HG03064 (cell line): ENCODE data around the gene PRKCH.
A peak's percentile ranks its signal among the peaks of the same experiment; 100 is the strongest.
"Not testable (repeated sequence)": the region's sequence is repeated elsewhere in the genome, so short reads cannot be mapped to it uniquely, and the experiment has no call there.

Source experiments
- ATAC-seq: cut with Tn5 transposase; IDR thresholded peaks from one replicate; pipeline ENCODE4 v1.9.1; 2021; ENCODE audit warnings: low read depth; ENCODE audit not compliant: unreplicated experiment

The PRKCH gene

DNA sequence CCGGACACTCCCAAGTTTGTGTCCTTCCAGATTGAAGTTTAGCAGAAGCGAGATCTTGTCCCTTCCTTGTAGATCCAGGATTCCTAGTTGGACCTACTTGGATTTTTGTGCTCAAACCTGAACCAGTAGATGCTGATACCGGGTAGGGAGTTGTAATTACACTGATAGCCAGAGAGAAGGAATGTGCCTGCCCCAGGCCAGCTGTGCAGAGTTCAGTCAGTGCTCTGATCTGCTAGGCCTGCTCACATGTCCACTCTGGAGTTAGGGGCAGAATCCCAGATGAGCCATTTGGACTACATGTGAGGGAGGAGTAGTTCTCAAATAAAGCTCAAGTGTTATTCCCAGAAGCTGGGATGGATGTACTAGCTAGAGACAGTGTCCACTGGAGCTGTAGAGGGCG lies 65.7 kb downstream of the PRKCH start:
- ATAC-seq = no peak

- ATAC-seq = peak; percentile 61
Measured at GRCh38 chr14:61388173-61388975, 67.0 kb downstream of the PRKCH start.

- no peak for ATAC-seq
Measured at GRCh38 chr14:61388976-61389576, 67.7 kb downstream of the PRKCH start.

GRCh38 chr14:61391119-61391518 lies 69.7 kb downstream of the PRKCH start:
- ATAC-seq = no peak

DNA sequence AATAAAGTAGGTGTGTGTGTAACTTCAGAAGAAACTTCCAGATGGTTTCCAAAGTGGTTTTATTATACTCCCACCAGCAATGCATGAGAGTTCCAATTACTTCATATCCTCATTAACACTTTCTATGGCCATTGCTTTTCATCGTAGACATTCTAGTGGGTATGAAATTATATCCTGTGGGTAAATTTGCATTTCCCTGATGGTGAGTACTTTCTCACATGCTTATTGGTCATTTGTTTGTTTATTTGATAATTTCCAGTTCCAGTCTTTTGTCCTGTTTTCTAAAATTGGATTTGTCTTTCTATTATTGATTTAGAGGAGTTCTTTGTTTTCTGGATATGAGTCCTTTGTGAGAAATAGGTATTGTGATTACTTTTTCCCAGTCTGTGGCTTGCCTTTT lies 70.9 kb downstream of the PRKCH start:
- ATAC-seq = no peak

DNA sequence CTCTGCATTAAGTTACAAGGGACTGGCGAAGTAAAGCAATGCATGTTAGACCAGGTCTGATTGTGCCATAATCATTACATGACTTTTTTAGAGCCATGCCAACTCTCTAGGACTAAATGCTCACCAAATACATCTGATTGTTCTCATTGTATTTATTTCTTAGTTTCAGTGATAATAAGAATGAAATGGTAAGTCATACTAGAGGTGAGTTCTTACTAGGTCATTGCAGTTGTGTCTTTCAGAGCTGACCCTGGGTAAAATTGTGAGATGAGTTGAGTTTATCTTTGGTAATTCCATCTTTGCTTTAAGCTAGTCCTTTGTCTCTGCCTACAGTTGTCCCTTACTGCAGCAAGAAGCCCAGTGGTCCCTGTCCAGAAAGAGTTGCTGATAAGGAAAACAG lies 73.2 kb downstream of the PRKCH start:
- ATAC-seq = no peak

- no peak for ATAC-seq
Measured at GRCh38 chr14:61395115-61395725, 73.8 kb downstream of the PRKCH start.

GRCh38 chr14:61396279-61396678 lies 74.9 kb downstream of the PRKCH start:
- no peak for ATAC-seq

DNA sequence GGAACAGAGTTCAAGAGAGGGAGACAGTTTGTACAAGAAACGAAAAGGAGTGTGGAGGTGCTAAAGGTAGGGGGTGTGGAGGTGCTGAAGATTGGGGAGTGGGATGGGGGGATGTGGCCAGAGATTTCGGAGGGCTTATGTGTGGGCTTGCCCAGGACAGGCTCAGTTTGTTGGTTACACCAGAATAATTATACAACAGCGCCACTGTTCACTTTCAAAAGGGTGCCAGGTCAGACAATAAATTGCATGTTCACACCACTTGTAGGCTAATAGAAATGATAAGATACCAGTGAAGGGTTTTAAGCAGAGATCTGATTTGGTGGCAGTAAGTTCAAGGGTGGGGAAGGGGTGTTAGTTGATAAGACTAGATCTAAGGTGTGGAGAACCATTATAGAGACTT lies 75.3 kb downstream of the PRKCH start:
- no peak for ATAC-seq

GRCh38 chr14:61397615-61398014 lies 76.2 kb downstream of the PRKCH start:
- ATAC-seq = no peak

DNA sequence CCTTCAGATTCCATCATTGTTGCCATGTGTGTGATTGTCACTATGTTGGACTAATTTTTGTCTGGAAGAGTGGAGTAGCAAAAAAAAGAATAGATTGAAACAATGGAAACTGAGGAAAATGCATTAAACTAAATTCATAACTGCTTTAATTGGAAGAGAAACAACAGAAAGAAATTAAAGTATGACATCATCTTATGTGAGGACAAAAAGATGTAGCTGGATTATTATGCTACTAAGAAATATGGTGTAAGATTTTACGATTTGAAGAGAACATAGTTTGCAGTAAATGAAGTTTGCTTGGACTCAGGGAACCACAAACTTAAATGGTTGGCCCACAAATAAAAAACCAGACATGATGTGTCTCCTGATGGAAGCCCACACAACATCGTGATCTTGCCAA lies 76.8 kb downstream of the PRKCH start:
- ATAC-seq = no peak

DNA sequence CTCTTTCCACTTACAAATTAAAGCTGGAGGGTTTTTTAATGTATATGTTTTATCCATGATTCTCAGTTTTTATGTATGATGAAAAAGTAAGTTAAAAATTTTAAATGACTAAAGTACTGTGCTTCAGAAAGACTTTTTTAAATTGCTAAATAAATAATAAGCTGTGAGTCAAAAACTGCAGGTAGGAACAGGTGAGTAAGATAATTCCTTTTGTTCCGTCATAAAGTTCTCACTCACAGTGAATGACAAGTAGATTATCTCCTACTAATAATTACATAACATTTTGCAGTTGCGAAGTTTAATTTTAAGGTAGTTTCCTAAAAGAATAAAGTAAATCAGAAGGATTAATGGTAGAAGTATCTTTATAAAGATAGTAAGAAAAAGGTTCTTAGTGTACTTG lies 78.0 kb downstream of the PRKCH start:
- no peak for ATAC-seq

GRCh38 chr14:61401461-61401860 lies 80.1 kb downstream of the PRKCH start:
- no peak for ATAC-seq

DNA sequence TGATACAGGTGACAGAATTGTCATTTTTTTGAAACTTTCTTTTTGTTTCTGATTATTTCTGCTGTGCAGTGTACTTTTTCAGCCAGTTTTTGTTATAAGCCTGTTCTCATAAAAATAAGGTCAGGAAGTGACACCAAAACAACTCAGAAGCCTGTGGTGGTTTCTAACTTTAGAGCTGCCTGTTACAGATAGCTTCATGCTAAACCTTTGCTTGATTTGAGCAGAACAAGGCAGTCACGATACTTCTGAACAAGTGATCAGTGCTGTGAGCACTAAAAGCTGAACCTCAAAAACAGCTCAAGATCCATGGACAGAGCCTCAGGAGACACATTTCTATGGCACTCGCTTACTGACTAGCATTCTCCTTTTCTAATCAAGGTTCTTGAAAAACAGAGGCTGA lies 82.0 kb downstream of the PRKCH start:
- ATAC-seq = peak; percentile 78

DNA sequence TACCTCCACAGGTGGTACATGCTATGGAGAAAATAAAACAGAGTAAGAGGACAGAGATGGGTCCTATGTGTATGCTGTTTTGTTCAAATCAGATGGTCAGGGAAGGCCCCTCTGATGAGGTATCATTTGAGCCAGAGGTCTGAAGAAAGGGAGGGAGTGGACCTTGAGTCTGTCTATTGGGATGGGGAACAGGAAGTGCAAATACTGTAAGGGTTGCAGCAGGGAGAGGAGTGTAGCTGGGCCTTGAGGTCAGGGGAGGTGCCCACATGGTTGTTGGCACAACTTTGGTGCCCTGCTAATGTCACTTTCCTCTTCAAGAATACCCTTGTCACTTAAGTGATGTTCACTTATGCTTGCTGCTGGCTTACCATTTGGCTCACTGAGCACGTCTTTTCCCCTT lies 83.3 kb downstream of the PRKCH start:
- ATAC-seq = no peak

DNA sequence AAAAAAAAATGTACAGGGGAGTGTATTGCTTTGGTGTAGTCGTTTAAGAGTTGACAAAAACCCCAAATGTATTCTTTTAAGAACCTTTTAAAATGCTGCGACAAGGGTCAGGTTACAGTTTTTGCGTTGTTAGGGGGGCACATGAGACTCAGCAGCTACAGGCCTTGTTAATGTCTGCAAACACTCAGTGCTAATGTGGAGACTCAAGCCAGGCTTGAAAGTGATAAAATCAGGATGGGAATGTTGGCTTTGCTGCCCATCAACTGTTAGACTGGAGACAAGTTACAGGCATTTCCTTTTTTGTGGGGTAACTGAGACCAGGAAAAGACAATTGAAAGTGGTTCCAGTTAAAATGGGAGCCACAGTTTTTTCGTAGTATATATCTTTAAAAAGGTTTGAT lies 84.8 kb downstream of the PRKCH start:
- ATAC-seq = no peak

DNA sequence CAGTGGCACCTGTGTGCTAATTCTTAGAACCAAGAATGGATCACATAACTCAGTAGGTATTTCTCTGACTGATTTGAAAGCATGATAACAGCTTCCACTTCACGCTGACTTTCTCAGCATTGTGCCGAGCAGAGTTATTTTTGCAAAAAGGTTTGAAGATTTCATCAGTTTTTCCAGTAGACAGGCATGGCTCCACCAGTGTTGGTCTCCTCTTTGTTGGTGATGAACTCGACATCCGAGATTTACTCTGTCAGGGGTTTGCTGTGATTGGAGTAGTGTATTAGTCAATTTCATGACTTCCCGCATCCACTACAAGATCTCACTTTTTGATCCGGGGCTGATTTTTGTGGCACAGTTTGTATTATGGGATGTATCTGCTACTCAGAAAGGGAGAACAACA lies 85.3 kb downstream of the PRKCH start:
- no peak for ATAC-seq

DNA sequence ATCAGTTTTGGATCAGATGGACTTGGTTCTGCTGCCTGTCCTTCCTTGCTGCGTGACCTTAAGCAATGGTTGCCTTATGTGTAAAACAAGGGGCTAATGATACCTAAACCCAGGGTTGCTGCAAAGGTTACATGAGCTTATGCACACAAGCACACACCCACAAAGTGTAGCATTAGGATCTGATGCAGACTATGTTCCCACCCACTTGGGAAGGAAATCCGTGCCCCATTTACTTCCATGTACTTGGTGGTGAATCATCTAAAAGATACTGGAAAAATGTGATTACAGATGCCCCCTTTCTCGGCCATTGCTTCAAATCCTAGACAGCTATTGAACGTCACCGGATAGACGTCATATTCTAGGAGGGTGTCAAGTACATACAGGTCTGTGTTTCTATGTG lies 87.1 kb downstream of the PRKCH start:
- no peak for ATAC-seq

- no peak for ATAC-seq
Measured at GRCh38 chr14:61409782-61410181, 88.4 kb downstream of the PRKCH start.

DNA sequence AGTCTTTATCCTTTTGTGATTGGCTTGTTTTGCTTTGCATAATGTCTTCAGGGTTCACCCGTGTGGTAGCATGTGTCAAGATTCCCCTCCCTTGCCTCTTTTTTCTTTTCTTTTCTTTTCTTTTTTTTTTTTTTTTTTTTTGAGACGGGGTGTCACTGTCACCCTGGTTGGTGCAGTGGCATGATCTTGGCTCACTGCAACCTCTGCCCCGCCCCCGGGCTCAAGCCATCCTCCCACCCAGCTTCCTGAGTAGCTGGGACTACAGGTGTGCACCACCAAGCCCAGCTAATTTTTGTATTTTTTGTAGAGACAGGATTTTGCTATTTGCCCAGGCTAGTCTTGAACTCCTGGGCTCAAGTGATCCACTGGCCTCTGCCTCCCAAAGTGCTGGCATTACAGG lies 94.6 kb downstream of the PRKCH start:
- not testable (repeated sequence) for ATAC-seq

GRCh38 chr14:61416591-61416990 lies 95.2 kb downstream of the PRKCH start:
- ATAC-seq = no peak

- ATAC-seq = no peak
Measured at GRCh38 chr14:61417141-61417540, 95.8 kb downstream of the PRKCH start.
